SW480 (cell line): ENCODE data around the gene AVPI1.

ENCODE experiments used
- DNase-seq: peaks from one replicate; pipeline ENCODE4 v3.0.0-alpha.2; 2016; ENCODE audit warnings: low spot score

AVPI1 gene, protein sequence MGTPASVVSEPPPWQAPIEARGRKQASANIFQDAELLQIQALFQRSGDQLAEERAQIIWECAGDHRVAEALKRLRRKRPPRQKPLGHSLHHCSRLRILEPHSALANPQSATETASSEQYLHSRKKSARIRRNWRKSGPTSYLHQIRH

DNA sequence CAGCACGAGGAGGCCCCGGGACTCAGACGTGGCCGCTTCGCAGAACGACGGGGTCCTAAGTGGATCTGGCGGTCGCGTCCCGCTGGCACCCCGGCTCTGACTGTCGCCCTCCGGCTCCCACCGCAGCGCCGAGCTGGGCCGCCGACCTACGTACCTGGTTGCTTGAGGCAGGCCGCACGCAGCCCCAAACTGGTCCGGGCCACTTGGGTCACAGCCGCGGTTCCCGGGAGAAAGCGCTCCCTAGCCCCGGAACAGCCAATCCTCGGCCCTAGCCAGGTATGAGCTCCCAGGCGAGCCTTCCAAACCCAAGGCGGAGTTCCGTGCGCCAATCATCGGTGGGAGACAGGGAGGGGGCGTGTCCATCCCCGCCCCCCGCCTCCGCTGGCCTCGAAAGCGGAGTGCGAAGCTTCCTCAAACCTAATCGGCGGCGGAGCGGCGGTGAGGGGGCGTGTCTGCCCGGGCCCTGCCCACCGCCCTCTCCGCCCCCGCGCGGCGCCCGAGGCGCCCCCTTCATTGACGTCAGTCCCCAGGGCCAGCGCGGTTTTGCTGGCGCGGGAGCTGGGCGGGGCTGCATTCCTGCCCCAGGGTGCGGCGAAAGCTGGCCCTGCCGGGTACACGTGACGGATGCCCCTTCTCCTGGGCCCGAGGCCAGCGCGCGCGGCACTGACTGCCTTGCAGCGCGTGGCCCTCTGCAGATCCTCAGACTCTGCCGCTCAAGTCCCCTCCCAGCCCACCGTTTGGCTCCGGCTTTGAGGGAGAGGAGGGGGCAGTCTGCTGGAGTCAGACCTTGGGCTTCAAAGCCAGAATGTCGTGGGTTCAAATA, at the start of gene AVPI1:
Gene AVPI1, minus strand, starts transcription at position 280 of the 823 bp plus-strand sequence. CDS start 7,336 bp downstream, outside the sequence.
- peak; percentile 96 for DNase-seq

DNA sequence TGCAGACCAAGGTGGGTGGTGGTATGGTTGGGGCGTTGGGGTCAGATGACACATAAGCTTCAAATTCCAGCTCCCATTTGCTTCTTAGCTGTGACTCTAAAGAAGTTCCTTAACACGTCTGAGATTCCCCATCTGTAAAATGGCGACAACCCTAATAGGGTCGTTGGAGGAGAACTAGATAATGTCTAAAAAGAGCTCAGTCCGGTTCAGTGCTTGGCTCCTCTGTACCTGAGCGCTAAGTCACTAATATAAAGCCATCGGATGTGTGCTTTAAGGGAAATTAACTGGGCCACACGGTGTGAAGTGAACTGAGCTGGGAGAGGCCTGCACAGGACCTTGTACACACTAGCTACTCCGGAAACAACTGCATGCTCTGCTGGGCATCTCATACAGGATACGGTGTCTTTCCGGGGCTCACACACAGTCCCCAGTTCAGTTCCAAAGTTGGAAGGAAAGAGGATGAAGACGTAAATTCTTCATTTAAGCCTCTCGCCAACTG, 49.4 kb upstream of the AVPI1 start:
- no peak for DNase-seq

DNA sequence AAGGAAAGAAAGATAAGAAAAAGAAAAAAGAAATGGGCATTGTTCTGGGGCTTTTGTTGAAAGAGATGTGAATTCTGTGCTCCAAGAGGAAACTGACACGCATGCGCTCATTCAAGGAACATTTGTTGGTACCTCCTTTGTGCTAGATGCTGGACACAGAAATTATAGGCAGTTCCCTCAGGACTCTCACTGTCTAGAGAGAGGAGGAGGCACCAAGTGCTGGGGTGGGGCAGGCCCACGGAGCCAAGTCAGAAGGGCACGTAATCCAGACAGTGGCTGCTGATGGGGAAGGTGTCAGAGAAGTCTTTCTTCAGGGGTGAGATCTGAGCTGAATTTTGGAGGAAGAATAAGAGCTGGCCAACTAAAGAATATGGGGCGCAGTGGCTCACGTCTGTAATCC, 47.0 kb upstream of the AVPI1 start:
- no peak for DNase-seq

DNA sequence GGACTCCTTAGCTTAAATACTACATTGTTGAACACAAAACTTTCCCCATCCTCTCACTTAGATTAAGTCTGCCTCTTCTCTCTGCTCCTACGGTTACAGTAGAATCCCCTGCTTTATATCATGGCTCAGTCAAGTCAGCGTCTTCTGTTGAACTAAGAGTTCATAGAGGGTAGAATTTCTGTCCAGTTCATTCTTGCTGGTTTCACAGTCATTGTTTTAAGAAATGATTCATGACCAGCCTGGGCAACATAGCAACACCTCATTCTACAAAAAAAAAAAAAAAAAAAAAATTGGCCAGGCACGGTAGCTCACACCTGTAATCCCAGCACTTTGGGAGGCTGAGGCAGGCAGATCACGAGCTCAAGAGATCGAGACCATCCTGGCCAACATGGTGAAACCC, 46.2 kb upstream of the AVPI1 start:
- no peak for DNase-seq

DNA sequence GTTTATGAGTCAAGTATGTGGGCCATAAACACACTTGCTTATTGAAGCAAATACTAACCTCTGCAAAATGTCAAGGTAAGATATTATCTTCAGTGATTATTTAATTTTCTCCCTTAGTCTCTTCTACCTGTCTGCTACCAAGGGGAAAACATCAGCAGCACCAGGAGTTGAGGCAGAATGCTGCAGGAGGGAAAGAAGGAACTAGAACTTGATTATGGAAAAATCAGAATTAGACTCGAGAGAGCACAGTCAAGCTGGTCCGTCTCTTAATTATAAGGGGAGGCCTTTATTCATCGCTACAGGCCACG, 45.0 kb upstream of the AVPI1 start:
- no peak for DNase-seq

DNA sequence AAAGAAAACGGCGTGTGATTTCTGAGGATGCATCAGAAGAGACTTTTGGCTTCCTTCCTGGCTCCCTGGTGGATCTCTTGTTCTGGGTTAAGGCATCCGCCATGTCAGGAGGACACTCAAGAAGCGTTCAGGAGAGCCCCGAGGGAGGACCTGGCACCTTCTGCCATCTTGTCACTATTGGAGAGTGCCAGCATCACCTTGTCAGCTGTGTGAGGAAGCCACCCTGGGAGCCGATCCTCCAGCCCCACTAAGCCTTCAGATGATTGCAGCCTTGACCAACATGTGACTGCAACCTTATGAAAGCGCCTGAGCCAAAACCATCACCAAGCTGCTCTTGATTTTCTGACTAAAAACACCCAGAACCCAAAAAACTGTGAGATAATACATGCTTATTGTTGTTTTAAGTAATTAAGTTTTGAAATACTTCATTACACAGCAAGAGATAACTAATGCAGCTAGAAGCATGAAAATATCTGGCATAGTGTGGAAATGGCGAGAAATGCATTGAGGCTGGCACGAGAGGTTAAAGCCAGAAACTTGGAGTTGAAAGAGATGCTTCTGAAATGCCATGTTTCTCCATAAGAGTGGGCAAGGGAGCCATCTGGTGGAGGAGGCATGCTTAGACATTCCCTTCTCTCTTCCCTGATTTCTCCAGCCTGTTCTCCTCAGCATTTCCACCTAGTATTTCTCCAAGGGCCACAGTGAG, 44.5 kb upstream of the AVPI1 start:
- DNase-seq = peak; percentile 74

DNA sequence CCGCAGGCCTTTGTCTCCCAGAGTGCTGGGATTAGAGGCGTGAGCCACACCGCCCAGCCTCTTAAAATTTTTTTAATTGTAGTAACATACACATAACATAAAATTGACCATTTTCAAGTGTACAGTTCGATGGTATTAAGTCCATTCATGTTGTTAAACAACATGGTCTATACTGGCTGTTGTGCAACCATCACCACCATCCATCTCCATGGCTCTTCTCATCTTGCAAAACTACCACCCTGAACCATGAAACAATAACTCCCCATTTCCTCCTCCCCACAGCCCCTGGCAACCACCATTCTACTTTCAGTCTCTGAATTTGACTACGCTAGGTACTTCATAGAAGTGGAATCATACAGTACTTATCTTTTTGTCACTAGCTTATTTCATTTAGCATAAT, 42.0 kb upstream of the AVPI1 start:
- no peak for DNase-seq

DNA sequence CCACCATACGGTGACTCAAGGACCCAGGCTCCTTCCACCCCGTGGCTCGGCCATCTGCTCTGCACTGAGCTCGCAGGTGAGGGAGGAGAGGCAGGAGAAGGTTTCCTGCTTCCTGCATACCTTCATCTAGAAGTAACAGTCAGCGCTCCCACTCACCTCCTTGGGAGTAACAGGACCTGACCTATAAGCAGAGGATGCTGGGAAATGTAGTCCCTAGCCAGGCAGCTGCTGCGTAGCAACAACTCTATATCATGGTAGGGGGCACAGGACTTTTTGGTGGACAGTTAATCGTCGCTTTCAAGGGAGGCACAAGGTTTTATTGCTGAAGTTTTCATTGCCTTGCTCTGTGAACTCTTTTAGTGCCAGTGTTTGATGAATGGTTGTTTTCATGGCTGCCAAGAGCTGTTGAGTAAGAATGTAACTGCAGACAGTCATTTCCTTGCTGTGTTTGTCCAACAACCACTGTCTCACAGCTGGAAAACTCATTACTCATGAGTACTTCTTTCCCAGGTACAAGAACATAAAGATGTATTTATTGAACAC, 39.7 kb upstream of the AVPI1 start:
- DNase-seq = no peak

DNA sequence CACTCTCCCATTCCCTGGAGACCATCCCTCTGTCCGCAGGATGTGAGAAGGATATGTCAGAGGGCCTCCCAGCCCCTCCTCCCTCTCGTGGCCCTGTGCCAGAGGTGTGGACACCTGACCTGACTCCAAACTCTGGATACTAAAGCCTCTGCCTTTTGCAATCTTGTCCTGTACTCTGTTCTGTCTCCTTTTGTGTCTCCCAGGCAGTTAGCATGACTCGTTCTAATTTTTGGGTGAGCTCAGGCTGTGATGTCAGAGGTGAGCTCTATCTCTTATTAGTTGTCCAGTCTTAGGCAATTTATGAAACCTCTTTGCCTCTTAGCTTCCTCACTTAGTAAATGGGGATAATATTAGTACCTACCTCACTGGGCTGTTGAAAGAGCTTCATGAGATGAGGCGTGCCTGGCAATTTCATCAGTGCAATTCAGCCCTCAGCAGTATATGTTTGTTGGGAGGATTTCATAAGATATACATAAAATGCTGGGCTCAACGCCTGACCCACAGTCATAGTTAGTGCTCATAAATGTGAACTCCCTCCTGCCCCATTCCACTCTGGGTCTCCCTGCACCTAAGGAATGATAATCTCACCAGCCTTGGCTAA, 37.4 kb upstream of the AVPI1 start:
- no peak for DNase-seq

DNA sequence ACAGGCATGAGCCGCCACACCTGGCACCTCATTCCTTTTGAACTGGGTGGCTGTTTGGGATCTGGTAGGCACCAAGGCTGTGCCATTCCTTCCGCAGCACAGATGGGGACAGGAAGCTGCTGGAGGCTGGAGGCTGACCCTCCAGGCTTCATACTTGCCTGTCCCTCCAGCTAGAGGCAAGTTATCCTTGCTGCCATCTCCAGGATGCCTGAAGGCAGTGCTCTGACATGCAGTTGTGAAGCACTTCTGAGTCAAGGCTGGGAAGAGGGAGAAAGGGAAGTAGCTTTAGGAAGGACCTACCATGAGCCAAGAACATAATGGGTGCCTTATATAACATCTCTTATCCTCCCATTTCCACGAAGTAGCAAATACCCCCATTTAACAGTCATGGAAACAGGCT, 36.0 kb upstream of the AVPI1 start:
- no peak for DNase-seq

DNA sequence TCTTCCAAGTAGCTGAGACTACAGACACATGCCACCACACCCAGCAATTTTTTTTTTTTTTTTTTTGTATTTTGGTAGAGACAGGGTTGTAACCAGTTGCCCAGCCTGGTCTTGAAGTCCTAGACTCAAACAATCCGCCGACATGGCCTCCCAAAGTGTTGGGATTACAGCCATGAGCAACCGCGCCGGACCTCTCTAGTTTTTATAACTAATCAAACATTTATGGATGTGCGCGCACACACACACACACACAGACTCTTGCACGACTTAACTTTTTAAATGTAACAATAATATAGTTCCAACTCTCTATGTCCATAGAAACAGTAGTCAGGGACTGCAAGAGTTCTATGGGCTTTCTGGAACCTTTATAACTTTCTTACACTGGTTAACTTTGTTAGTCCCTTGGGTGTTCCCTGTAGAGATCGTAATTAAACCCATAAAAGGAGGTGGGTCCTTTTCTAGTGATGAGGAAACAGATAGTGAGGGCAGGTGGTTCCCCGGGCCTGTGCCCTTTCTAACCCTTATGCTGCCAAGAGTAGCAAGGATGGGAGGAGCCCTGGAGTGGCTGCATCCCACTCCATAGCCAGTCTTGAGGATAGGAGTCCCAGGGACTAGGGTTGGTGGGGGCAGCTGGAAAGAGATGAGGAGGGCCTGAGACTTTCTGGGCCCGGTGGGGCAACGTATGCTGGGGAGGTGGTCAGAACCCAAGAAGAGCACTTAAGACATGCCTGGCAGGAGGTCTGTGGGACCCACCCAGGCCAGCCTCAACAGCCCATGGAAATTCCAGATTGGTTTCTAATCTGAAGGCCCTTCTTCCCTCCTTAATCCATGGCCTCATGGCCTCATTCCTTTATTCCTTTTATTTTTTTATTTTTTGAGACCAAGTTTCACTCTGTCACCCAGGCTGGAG, 35.1 kb upstream of the AVPI1 start:
- DNase-seq = no peak

DNA sequence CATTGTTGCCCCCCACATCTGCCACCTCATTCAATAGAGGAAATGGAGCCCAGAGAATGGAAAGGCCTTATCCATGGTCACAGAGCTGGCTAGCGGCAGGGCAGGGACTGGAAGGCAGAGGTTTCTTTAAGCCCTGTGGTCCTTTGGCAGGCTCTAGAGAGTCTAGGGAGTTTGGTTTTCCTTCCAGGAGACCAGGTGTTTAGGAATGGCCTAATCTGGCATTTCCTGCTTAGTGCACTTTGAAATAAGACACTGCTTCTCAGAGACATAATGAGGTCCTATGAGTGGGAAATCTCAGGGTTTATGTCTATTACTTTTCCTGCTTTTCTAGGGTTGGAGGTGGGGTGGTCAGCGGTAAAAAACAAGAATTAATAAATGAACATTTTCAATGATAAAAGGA, 32.6 kb upstream of the AVPI1 start:
- DNase-seq = no peak

DNA sequence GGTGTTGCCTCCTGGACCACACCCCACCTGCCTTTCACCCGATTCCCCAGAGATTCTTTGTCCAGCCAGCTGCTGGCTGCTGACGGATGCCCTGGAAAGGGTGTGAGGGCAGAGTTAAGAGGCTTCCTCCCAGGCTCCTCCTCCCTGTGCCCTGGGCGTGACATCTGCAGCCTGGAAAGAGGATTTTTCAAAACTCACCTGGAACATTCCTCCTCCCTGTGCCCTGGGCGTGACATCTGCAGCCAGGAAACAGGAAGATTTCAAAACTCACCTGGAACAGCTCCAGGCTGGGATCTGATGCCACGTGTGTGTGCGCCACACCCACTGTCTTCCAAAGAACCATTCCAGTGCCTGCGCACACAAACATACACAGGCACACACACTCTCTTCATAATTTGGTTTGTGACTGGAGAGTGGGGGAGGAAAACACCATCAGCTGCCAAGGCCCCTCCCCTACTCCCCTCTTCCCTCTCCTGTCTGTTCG, 31.7 kb upstream of the AVPI1 start:
- DNase-seq = peak; percentile 94

DNA sequence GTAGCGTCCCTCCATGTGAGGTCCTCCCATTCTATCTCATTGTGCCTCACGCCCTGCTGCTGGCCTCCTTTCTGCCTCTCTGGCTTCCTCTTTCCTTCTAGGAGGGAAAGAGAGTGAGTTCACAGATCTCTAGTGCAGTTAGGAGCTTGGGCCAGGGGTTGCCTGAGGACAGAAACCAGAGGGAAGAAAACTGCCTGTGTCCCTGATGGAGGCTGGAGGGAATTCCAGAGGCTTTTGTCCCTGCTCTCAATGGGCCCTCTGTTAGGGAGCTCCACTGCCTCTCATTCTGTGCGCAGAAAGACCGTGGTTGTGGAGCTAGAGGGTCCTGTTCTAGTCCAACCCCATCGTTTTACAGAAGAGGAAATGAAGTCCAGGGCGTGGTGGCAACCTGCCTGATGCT, 31.1 kb upstream of the AVPI1 start:
- peak; percentile 19 for DNase-seq

DNA sequence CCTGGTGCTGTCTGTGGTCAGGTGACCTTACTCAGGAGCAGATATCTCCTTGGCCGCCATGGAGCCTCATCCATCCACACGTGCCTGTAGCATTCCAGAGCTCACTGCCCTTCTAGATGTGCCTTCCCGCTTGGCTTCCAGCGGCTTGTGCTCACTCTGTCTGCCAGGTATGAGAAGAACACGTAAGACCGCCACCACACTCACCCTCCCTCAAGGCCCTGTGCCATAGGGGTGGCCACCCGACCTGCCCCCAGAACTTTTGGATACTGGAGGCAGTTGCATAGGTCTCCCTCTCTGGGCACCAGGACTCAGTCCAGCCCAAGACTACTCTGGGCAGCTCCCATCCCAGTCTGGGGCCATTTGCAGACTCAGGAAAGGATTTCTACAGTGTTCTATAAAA, 30.6 kb upstream of the AVPI1 start:
- DNase-seq = no peak

DNA sequence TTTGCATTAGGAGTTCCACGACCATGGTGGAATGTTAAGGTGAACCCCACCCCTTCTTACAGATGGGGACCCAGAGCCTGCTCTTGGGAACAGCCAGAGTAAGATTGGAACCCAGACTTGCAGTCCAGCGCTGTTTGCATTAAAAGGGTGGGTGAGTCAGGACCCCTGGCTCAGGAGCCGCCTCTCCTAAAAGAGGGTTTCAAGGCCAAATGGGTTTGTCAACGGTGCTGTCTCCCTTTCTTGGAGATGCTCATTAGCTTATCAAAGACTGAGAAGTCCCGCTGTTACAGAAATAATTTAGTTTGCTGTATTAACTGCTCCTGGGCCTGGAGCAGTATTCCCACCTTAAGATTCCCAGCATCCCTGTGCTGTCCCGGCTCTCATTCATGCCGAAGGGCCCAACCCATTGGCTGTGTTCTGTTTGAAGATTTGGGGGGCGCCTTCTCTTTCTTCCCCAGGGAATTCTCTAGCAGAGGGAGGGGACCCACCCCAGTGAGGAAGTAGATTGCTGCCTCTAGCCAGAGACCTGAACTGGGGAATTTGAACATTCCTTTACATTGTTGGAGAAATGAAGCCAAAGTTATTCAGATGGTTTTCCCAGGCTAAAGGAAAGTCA, 28.3 kb upstream of the AVPI1 start:
- no peak for DNase-seq

DNA sequence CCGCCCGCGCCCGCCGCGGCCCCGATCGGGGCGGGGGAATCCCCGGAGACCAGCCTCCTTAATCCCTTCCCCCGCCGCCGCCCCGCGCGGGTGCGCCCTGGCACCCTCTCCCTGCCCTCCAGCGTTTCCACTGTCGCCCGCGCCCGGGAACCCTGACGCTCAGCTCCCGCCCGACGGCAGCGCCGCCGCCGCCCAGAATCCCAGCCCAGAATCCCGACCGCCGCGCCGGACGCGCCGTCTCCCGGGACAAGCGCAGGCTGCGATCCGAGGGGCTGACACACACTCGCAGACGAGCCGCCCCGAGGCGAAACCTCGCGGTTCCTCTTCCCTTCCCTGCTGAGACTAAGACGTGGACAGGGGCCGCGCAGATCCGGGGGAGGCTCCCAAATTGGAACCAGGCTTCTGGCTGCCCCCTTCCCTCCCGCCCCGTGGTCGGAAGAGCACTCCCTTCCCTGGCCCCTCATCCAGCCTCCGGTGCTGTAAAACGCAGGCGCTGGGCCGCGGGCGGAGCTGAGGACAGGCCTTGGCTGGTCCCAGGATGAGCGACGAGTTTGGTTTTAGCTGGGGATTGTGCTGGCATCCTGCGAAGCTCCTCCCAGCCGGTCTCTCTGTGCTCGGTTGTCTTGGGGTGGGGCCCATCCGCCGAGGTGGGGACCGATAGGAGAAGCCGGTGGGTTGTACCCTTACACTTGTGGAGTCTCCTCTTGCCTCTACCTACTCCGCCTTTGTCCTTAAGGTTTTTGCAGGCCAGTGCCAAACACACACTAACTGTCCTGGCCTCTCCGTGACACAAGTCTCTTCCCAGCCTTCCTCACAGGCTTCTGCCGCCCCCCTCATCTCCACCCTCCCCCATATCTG, 27.6 kb upstream of the AVPI1 start:
- peak; percentile 55 for DNase-seq

DNA sequence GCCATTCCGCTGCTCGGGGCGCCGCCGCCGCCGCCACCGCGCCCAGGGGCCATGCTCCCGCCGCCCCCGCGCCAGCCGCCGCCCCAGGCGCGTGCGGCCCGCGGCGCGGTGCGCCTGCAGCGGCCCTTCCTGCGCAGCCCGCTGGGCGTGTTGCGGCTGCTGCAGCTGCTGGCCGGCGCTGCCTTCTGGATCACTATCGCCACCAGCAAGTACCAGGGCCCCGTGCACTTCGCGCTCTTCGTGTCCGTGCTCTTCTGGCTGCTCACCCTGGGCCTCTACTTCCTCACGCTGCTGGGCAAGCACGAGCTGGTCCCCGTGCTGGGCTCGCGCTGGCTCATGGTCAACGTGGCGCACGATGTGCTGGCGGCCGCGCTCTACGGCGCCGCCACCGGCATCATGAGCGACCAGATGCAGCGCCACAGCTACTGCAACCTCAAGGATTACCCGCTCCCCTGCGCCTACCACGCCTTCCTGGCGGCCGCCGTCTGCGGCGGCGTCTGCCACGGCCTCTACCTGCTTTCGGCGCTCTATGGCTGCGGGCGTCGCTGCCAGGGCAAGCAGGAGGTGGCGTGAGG, 26.9 kb upstream of the AVPI1 start:
- peak; percentile 78 for DNase-seq

DNA sequence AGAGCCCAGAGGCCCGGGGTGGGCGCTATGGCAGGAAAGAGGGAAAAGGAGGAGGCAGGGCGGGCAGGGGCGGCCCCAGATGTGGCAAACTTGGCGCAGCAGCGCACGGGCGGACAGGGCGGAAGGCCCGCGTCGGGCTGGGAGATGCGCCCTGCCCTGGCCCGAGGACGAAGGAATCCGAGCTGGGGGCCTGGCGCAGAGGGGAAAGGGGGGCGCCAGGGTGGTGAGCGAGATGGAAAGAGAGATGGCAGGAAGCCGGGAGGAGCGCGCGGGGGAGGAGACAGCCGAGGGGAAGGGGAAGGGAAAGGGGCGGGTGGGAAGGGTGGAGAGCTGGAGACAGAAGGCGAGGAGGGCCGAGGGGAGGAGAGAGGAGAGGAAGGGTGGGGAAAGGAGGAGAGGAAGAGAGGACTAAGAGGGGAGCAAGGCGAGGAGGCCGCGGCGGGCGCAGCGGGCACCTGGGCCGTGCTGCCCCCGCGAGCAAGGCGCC, 26.3 kb upstream of the AVPI1 start, which contains the start of gene MARVELD1:
Gene MARVELD1, plus strand, starts transcription at position 392 of the 487 bp plus-strand sequence. CDS start 147 bp downstream, outside the sequence.
- peak; percentile 56 for DNase-seq
